ENCODE data around the gene COL4A6. TPM values are rescaled to one million over a fixed set of nuclear protein-coding genes. Genes with fewer than 3 reads are reported as not detected.

The COL4A6 gene
- total RNA-seq, 1 donor from 2014 or later, result 4.2 TPM

- DNase-seq, result no peak
Observed at GRCh38 chrX:108331126-108331909, 106.9 kb downstream of the COL4A6 start.

- no peak for DNase-seq
Observed at GRCh38 chrX:108323751-108324150, 114.5 kb downstream of the COL4A6 start.

- no peak for DNase-seq
Observed at GRCh38 chrX:108322234-108322633, 116.0 kb downstream of the COL4A6 start.

- no peak for DNase-seq
Observed at GRCh38 chrX:108316456-108316855, 121.8 kb downstream of the COL4A6 start.

- no peak for DNase-seq
Observed at GRCh38 chrX:108313669-108314068, 124.6 kb downstream of the COL4A6 start.

- DNase-seq, result no peak
Observed at GRCh38 chrX:108312957-108313356, 125.3 kb downstream of the COL4A6 start.

GRCh38 chrX:108312011-108312410 is 126.2 kb downstream of the COL4A6 start:
- DNase-seq, result no peak

- DNase-seq, result no peak
Observed at GRCh38 chrX:108310506-108310905, 127.7 kb downstream of the COL4A6 start.

- DNase-seq, result no peak
Observed at GRCh38 chrX:108309144-108309543, 129.1 kb downstream of the COL4A6 start.

- no peak for DNase-seq
Observed at GRCh38 chrX:108307132-108308085, 130.8 kb downstream of the COL4A6 start.

- no peak for DNase-seq
Observed at GRCh38 chrX:108306086-108306485, 132.1 kb downstream of the COL4A6 start.

GRCh38 chrX:108304757-108305156 is 133.5 kb downstream of the COL4A6 start:
- DNase-seq, result no peak

GRCh38 chrX:108304210-108304609 is 134.0 kb downstream of the COL4A6 start:
- no peak for DNase-seq

- DNase-seq, result no peak
Observed at GRCh38 chrX:108303682-108304081, 134.5 kb downstream of the COL4A6 start.

GRCh38 chrX:108299704-108300103 is 138.5 kb downstream of the COL4A6 start:
- no peak for DNase-seq

GRCh38 chrX:108299101-108299591 is 139.1 kb downstream of the COL4A6 start:
- DNase-seq, result no peak

- DNase-seq, result no peak
Observed at GRCh38 chrX:108298165-108298602, 140.0 kb downstream of the COL4A6 start.

GRCh38 chrX:108297290-108297689 is 140.9 kb downstream of the COL4A6 start:
- no peak for DNase-seq

- DNase-seq, result no peak
Observed at GRCh38 chrX:108292053-108292452, 146.2 kb downstream of the COL4A6 start.

- DNase-seq, result no peak
Observed at GRCh38 chrX:108285918-108286317, 152.3 kb downstream of the COL4A6 start.

- DNase-seq, result no peak
Observed at GRCh38 chrX:108285356-108285755, 152.9 kb downstream of the COL4A6 start.

GRCh38 chrX:108275732-108276131 is 162.5 kb downstream of the COL4A6 start:
- DNase-seq, result no peak

GRCh38 chrX:108271397-108271787 is 166.8 kb downstream of the COL4A6 start:
- DNase-seq, result no peak

Data from occipital lobe (tissue), 2 donors.